PC-3 (cell line): ENCODE data around the gene AFDN.

Experiments
- CTCF ChIP-seq: fragments of 300-600 bp; sonication (generic); conservative IDR thresholded peaks from 2 replicates; pipeline ENCODE4 v1.5.1; 2017; ENCODE audit warnings: antibody characterized with exemption, low read depth, mild to moderate bottlenecking, low read length
- EZH2 ChIP-seq: fragments of 300-600 bp; sonication (generic); IDR thresholded peaks from one replicate; pipeline ENCODE4 v1.6.1; 2017; ENCODE audit warnings: antibody characterized with exemption, mild to moderate bottlenecking, low read length; ENCODE audit not compliant: unreplicated experiment
- EZH2phosphoT487 ChIP-seq: fragments of 300-600 bp; sonication (generic); IDR thresholded peaks from 2 replicates; pipeline ENCODE4 v1.6.1; 2018; ENCODE audit warnings: mild to moderate bottlenecking, antibody characterized with exemption, low read length, borderline replicate concordance

- TF ChIP-seq EZH2 (no peak), CTCF (no peak), EZH2phosphoT487 (no peak)
Observed at GRCh38 chr6:167984876-167985604, 158.3 kb downstream of the AFDN start.
